ENCODE data around the gene FAM151B. TPM values are rescaled to one million over a fixed set of nuclear protein-coding genes. Genes with fewer than 3 reads are reported as not detected.
"Not testable (repeated sequence)": the region's sequence is repeated elsewhere in the genome, so short reads cannot be mapped to it uniquely, and the experiment has no call there.

Gene FAM151B
- polyA plus RNA-seq, 3 donors: 2.3 to 2.5 (median 2.5) TPM

GRCh38 chr5:80580291-80580690 is 92.4 kb downstream of the FAM151B start:
- DNase-seq (ENCODE audit: low read depth in 3 of 3, low spot score in 2 of 3): not testable (repeated sequence)

- DNase-seq (ENCODE audit: low read depth in 3 of 3, low spot score in 2 of 3): no peak
Observed at GRCh38 chr5:80584770-80585169, 96.9 kb downstream of the FAM151B start.

GRCh38 chr5:80588858-80589540 is 101.1 kb downstream of the FAM151B start:
- no peak for DNase-seq (ENCODE audit: low read depth in 3 of 3, low spot score in 2 of 3)

GRCh38 chr5:80590766-80591165 is 102.9 kb downstream of the FAM151B start:
- no peak for DNase-seq (ENCODE audit: low read depth in 3 of 3, low spot score in 2 of 3)

- no peak for DNase-seq (ENCODE audit: low read depth in 3 of 3, low spot score in 2 of 3)
Observed at GRCh38 chr5:80591352-80591751, 103.5 kb downstream of the FAM151B start.

- no peak for DNase-seq (ENCODE audit: low read depth in 3 of 3, low spot score in 2 of 3)
Observed at GRCh38 chr5:80592105-80592504, 104.2 kb downstream of the FAM151B start.

Other genes starting within 250 kb of the FAM151B start
- gene SERINC5, start 232.1 kb upstream of the FAM151B start, polyA plus RNA-seq (ENCODE audit: insufficient read length in 3 of 3): 10 to 100 TPM; 52.5 to 56.7 (median 55.6) TPM
- not detected for gene SPZ1, start 168.1 kb upstream of the FAM151B start, polyA plus RNA-seq (ENCODE audit: insufficient read length in 3 of 3)
- 10 to 100 TPM; 60.6 to 73.3 (median 68.7) TPM for gene ZFYVE16, start 80.0 kb upstream of the FAM151B start, polyA plus RNA-seq (ENCODE audit: insufficient read length in 3 of 3)
- under 1 TPM; 0.18 to 0.26 (median 0.21) TPM for gene ANKRD34B, start 82.2 kb downstream of the FAM151B start, polyA plus RNA-seq (ENCODE audit: insufficient read length in 3 of 3)
- 10 to 100 TPM; 20.6 to 26.3 (median 21.4) TPM for gene MSH3, start 166.6 kb downstream of the FAM151B start, polyA plus RNA-seq (ENCODE audit: insufficient read length in 3 of 3)
- gene DHFR, start 166.9 kb downstream of the FAM151B start, polyA plus RNA-seq (ENCODE audit: insufficient read length in 3 of 3): 10 to 100 TPM; 71.7 to 84.5 (median 73.6) TPM

All from right renal cortex interstitium (tissue), 3 donors.